Stimulated activated CD8-positive, alpha-beta memory T cell treated with anti-CD3 and anti-CD28 coated beads, Interleukin-7, amount 100 ng/mL, for 1 hour (primary cell): ENCODE results near the gene CD27.
A peak's percentile ranks its signal among the peaks of the same experiment; 100 is the strongest.
"Not testable (repeated sequence)": the region's sequence is repeated elsewhere in the genome, so short reads cannot be mapped to it uniquely, and the experiment has no call there.

Experiments used
- DNase-seq, 2 donors: peaks; one replicate each; pipeline ENCODE4 v3.0.0-alpha.2; 2020; ENCODE audit warnings: low read depth in 2 of 2

CD27 gene

DNA sequence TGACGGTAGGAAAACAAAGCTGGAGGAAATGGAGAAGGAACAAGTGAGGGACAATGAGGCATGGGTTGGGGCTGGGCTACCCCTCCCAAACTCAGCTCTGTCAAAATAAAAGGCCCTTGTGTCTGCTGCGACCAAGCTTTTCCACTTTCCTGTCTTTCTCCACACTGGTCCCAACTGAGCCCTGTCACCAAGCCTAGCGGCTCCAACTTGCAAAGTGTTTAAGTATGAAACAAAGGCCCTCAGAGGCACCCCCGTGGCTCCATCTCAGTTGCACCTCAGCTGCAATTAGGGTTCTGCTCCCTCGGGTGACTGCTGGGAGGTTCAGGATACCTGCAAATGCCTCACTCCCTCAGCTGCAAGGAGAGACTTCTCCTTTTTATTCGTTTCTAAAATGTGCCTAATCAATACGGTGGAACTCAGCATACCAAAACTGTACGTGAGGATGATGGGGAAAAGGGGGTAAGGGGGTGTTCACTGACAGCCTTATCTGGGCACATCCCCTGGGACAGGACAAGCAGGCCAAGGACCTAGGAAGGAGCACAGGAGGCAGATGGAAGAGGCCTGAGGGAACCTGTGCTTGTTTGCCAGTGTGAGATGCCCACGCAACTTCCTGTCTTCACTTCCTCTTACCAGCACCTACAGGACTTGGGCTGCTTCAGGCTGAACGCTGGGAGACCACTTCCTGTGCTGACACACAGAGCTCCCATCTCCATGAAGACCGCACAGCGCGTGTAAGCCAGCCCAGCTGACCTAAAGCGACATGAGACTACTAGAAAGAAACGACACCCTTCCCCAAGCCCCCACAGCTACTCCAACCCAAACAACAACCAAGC is 16.9 kb downstream of the CD27 start:
- peak; percentile 60 to 65 for DNase-seq

DNA sequence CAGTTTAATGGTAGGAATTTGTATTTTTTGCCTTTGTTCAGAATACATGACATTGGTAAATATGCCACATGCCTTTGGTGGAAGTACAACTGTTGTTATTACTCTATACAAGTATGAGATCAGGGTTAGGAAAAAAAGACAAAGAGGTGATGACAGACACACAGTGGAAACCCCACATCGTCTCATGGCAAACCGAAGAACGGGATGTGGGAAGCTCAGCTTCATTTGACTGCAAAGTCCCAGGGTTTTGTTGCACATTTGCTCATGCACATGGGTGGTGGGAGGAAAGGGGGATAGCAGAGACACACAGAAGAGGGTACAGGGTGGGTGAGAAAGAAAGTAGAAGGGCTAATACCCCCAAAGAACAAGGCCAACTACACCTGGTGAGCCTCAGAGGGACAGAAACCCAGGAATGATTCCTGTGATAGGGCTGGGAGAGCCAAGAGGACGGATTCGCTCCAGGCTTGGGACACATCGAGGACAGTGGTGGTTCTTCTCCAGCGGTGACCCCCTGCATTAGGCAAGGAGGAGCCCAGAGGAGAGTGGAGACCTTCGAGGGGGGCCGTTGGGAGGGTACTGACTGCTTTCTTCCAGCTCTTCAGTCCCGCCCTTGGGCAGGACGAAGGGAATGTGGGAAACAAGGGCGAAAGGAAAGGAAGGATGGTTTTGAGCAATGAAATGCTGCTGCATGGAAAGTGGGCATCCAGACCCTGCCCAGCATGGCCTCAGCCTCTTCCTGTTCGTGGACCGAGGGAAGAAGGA is 17.7 kb downstream of the CD27 start:
- DNase-seq = no peak

DNA sequence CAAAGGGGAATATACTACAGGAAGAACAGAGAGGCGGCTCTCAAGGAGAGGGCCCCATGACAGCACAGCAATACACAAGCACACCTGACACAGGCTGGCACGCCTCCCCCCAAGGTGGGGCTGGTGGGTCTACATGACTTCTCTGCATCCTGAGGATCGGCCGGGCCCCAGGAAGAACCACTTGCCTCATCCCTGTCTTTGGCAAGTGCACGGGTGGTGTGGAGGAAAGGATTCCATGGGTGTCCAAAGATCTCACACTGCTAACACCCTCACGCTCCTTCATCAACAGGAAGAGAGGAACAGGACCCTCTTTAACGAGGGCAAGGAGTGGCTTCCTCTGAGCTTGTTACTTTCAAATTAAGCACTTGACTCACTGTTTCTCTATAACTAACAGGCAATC is 18.5 kb downstream of the CD27 start:
- no peak for DNase-seq

DNA sequence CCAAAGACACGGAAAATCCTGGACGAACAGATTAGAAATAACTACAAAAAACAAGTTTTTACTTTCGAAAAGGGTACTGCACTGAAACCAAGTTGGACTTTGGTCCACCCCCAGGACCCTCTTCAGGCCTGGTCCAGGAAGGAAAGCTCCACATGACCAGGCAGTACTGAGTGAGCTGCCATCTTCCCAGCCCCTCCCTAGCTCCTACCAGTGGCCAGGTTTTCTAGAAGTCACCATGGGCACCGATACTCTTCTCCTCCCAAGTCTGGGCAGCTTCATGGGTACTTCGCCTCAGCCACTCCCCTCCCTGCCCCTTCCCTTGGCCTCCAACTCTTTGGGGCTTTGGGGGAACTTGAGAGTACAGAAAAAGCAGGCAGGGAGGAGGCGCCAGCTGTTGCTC is 19.1 kb downstream of the CD27 start:
- DNase-seq = no peak

DNA sequence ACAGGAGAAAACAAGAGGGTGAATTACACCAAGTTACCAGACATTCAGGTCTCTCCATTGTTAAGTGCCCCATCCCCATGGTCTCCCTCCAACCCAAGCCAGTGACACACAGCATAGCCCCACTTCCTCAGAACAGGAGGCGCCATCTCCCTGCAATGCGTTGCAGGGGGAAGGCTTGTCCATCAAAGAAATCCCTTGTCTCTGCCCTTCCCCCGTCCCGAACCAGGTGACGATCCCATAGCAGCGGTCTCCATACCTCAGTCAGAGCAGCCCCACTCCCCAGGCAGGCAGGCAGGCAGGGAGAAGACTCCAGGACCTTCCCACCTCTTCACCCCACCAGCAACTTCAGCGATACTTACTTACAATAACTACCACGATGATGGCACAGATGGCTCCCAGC is 19.8 kb downstream of the CD27 start:
- no peak for DNase-seq

DNA sequence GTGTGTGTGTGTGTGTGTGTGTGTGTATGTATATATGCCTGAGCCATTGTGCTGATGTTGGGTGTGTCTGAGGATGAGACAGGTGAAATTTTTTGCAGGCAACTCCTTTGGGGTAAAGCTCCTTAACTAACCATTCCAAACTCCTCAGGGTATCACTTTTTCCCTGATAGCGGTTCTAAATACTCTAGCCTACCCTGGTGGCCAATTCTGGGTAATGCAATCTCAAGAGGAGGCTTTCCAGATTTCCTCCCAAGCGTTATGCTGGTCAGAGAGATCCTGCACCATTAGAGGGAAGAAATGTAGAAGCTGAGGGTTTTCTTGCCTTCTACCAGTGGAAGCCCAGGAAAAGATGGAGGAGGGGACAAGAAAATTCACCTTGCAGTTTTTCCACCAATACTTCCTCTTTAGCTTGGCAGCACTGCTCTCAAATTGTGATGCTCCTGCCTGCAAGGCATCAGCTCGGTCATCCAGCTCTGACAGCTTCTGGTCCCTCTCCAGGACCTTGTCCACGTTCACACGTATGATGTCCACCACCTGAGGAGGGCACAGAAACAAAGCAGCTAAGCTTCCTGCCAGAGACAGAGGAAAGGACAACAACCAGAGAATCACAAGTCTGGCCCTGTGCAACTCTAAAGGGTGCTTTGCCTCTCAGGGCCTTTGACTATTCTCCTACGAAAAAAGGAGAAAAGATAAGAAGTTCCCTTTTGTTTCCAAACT is 20.9 kb downstream of the CD27 start:
- DNase-seq = no peak

DNA sequence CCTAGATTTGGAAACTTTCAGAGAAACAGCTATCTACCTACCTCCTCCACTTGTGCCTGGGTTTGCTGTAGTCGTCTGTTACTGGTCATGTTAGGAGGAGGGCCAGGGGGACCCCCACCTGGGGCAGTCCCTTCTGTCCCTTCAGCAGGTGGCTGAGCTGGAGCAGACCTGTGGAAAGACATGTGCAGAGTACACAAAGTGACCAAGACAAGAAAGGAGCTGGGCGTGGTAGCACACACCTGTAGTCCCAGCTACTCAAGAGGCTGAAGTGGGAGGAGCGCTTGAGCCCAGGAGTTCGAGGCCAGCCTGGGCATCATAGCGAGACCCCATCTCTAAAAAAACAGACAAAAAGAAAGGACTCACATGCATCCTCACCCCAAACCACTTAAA is 21.4 kb downstream of the CD27 start:
- no peak for DNase-seq

DNA sequence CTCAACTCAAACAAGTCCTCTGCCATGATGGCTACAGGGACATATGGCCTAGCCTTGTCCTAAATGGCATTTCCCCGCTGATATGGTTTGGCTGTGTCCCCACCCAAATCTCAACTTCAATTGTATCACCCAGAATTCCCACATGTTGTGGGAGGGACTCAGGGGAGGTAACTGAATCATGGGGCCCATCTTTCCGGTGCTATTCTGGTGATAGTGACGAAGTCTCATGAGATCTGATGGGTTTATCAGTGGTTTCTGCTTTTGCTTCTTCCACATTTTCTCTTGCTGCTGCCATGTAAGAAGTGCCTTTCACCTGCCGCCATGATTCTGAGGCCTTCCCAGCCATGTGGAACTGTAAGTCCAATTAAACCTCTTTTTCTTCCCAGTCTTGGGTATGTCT is 22.0 kb downstream of the CD27 start:
- not testable (repeated sequence) for DNase-seq

DNA sequence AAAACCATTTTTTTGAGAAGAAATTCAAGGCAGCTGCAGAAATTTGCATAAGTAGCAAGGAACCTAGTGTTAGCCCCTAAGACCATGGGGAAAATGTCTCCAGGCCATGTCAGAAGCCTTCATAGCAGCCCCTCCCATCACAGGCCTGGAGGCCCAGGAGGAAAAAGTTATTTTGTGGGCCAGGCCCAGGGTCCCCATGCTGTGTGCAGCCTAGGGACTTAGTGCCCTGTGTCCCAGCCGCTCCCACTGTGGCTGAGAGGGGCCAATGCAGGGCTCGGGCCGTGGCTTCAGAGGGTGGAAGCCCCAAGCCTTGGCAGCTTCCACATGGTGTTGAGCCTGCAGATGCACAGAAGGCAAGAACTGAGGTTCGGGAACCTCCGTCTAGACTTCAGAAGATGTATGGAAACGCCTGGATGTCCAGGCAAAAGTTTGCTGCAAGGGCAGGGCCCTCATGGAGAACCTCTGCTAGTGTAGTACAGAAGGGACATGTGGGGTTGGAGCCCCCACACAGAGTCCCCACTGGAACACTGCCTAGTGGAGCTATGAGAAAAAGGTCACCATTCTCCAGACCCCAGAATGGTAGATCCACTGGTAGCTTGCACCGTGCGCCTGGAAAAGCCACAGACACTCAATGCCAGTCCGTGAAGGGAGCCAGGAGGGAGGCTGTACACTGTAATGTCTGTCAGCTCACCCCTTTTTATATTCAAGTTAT is 23.0 kb downstream of the CD27 start:
- DNase-seq = not testable (repeated sequence)

DNA sequence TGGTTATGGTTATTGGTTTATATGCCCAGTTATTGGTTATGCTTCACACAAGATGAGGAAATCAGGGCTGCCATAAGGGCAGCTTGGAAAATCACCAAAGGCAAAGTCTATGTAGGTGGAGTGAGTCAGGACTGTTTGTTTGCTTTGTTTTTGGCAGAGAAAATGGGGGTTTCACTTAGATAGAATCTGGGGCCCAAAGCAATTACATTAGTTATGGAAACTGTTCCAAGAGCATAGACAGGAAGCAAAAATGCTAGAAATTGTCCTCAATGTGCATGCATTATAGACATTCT is 23.5 kb downstream of the CD27 start:
- DNase-seq = no peak

DNA sequence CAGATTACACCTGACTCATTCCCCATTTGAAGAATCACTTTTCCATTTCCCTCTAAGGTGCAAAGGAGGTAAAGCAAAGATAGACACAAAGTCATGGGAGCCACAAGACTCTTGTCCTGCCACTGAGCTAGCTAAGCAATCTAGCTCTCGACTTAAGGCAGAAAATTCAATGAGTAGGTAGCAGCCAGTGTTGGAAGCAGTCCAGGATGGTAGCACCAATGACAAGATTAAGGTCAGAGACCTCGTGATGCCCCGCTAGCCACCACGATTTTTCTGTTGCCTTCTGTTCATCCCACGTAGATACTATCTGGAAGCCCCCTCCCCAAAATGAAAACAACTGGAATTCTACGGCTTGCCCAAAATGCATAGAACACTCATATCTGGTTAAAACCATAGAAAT is 24.3 kb downstream of the CD27 start:
- DNase-seq = no peak

DNA sequence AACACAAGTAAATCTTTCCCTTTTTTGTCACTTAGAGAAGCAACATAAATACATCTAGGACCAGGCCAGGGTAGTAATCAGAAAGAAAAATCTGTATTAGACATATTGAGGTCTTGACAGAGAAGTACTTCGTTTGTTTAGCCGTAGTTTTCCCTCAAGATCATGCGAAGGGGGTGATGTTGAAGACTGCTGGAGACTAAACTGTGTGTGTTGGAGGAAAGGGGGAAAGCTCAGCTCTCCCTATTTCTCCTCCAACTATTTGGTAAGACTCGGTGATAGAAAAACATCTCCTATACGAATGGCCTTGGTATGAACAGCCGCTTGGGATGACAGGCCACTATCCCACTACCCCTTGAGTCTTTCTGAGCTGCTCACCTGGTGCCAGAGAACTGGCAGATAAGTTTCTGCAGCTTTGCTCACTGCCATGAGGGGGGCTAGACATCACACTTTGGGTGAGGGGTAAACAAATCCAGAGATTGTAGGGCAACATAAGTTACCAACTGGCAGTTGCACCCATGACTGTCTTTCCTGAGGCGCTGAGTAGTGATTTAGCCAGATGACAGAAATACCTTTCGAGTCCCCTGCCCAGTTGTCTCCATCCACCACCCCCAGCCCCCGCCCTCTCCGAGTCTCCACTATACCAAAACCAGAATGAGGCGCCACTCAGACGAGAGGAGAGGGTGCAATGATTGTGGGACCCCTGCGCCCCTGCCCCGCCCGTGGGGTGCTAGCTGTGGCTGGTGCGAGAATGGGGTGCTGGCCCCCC is 25.0 kb downstream of the CD27 start:
- no peak for DNase-seq

DNA sequence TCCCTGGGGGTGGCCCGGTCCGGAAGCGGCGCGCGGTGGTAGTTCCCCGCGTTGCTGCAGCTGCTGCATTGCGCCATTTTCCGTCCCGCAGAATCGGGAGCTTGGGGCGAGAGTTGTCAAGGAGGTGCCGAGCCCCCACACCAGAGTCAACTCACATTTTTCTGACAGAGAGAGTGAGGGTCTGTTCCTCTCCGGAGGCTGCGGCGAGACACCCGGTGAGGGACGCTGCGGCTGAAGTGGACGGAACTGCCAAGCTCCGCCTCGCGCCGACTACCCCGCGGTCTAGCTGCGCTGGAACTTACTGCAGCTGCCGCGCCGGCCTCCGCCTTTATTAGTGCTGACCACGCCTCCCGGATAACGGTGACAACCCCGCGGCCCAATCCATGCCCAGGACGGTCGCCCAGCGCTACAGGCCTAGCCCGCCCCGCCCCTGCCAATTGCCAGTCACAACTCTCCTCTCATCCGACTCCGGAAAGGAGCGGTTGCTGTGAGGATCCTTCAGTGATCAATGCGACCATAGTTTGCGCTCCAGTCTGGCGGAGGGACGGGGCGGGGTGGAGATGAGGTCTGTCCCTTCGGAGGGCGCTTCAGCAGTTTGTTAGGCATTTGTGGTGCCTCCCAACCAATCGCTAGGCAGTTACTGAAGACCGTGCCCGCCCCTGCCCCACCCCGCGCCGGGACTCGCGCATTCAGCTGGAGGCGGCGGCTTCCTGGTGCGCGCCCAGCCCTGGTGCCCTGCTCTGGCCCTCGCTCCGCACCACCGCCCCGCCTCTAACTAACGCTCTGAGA is 25.8 kb downstream of the CD27 start, which contains the start of gene VAMP1:
Gene VAMP1, minus strand, starts transcription at position 303 of the 789 bp plus-strand sequence. Its CDS starts 146 bp downstream, at position 157.
- peak; percentile 92 to 94 for DNase-seq

DNA sequence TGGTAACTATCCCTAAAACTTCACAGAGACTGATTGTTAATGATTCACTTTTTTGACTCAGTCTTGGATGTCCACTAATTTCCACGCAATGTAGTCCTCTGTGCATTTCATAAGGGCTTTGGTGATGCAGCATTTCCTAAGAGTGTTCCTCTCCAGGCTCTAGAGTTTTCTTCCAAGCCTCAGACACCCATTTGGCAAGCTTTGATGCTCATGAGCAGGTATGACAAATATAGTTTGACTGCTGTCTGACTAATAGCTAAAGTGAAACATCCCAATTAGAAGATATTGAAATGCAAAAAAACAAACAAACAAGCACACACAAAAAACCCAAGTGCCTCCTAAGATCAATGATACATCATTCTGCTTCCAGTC is 27.2 kb downstream of the CD27 start:
- DNase-seq = no peak

DNA sequence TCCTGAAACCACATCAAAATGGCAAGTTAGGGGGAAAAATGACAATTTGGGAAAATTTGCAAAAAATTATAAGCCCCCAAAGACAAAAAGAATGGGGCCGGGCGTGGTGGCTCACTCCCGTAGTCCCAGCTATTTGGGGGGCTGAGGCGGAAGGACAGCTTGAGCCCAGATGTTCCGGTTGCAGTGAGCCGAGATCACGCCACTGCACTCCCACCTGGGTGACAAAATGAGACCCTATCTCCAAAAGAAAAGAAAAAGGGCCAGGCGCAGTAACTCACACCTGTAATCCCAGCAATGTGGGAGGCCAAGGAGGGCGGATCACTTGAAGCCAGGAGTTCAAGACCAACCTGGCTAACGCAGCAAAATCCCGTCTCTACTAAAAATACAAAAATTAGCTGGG is 27.7 kb downstream of the CD27 start:
- no peak for DNase-seq

DNA sequence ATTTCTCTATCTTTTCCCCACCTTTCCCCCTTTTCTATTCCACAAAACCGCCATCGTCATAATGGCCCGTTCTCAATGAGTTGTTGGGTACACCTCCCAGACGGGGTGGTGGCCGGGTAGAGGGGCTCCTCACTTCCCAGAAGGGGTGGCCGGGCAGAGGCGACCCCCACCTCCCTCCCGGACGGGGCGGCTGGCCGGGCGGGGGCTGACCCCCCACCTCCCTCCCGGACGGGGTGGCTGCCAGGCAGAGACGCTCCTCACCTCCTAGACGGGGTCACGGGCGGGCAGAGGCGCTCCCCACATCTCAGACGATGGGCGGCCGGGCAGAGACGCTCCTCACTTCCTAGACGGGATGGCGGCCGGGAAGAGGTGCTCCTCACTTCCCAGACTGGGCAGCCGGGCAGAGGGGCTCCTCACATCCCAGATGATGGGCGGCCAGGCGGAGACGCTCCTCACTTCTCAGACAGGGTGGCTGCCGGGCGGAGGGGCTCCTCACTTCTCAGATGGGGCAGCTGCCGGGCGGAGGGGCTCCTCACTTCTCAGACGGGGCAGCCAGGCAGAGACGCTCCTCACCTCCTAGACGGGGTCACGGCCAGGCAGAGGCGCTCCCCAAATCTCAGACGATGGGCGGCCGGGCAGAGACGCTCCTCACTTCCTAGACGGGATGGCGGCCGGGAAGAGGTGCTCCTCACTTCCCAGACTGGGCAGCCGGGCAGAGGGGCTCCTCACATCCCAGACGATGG is 30.6 kb downstream of the CD27 start:
- not testable (repeated sequence) for DNase-seq

DNA sequence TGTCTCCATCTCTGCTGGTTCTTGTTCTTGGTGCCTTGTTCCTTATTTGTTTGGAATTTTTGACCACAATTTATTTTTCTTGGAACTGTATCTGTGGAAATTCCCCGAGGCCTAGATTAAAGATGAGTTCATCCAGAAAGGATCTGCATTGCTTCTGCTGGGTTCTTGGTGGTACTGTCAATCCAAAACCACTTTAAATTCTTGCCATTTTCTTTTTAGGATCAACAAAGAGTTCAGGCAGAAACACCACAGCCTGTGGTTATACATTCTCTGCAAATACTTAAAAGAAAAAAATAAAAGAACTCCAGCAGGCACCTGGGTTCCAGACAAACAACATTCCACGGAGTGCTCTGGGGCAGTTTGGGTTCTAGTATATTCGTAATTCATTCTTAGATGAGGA is 31.7 kb downstream of the CD27 start:
- DNase-seq = no peak

DNA sequence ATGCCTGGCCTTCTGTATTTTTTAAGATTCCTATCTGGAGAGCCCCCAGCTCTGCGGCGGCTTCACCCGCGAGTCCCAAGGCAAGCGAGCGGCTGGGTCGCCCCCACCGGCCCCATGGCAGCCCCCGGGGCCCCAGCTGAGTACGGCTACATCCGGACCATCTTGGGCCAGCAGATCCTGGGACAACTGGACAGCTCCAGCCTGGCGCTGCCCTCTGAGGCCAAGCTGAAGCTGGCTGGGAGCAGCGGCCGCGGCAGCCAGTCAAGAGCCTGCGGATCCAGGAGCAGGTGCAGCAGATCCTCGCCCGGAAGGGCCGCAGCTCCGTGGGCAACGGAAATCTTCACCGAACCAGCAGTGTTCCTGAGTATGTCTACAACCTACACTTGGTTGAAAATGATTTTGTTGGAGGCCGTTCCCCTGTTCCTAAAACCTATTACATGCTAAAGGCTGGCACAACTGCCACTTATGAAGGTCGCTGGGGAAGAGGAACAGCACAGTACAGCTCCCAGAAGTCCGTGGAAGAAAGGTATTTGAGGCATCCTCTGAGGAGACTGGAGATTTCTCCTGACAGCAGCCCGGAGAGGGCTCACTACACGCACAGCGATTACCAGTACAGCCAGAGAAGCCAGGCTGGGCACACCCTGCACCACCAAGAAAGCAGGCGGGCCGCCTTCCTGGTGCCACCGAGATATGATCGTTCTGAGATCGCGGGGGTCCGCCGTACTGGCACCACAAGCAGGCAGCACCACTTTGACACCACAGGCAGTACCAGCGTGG is 33.0 kb downstream of the CD27 start:
- DNase-seq = not testable (repeated sequence)

DNA sequence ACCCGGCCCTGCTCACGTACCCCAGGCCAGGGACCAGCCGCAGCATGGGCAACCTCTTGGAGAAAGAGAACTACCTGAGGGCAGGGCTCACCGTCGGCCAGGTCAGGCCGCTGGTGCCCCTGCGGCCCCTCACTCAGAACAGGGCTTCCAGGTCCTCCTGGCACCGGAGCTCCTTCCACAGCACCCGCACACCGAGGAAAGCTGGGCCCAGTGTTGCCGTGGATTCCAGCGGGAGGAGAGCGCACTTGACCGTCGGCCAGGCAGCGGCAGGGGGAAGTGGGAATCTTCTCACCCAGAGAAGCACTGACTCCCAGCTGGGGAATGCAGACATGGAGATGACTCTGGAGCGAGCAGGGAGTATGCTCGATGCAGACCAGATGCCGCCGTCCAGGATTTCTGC is 33.7 kb downstream of the CD27 start:
- no peak for DNase-seq
